CD4-positive, alpha-beta T cell (primary cell): ENCODE results near the gene KCNQ1. TPM values are rescaled to one million over a fixed set of nuclear protein-coding genes. Genes with fewer than 3 reads are reported as not detected.

Experiments used
- ATAC-seq: fragments of 200-7000 bp; cut with Tn5 transposase; one replicate; pipeline ENCODE4 v1.10.0; 2022; ENCODE audit warnings: mild to moderate bottlenecking; ENCODE audit not compliant: poor library complexity
- CTCF ChIA-PET: fragments of 350-600 bp; sonication (Branson Sonifier 250); formaldehyde crosslinking; loops from one replicate; lab custom pipeline; 2021; ENCODE audit warnings: antibody characterized with exemption, inconsistent platforms; lab: Charles Lee
- POLR2A ChIA-PET: fragments of 350-600 bp; sonication (Branson Sonifier 250); formaldehyde crosslinking; loops from one replicate; lab custom pipeline; 2021; ENCODE audit warnings: antibody characterized with exemption, inconsistent platforms; lab: Charles Lee
- DNase-seq, 14 experiments: peaks; one replicate each; pipeline ENCODE4 v3.0.0-alpha.2; 2013 to 2020; ENCODE audit warnings: mixed read lengths in 2 of 14
- H3K27ac ChIP-seq, 2 donors: one replicate each; pipeline versions ENCODE4 v1.5.1 to v1.7.0; 2013; ENCODE audit warnings: low read length in 2 of 2, low read depth in 1 of 2, mild to moderate bottlenecking in 1 of 2
- H3K27me3 ChIP-seq, 2 experiments: 1 replicate in 1 of 2; 2 replicates in 1 of 2; pipeline versions ENCODE4 v1.6.1 to v1.7.0; 2013; ENCODE audit warnings: low read length in 2 of 2, control low read depth in 1 of 2, mild to moderate bottlenecking in 1 of 2, moderate library complexity in 1 of 2; ENCODE audit not compliant: insufficient read depth in 2 of 2, control insufficient read depth in 1 of 2
- H3K36me3 ChIP-seq: one replicate; pipeline ENCODE4 v1.6.1; 2013; ENCODE audit warnings: low read length, control low read depth; ENCODE audit not compliant: insufficient read depth
- H3K4me1 ChIP-seq: one replicate; pipeline ENCODE4 v1.6.1; 2013; ENCODE audit warnings: low read length, control low read depth; ENCODE audit not compliant: insufficient read depth
- H3K4me3 ChIP-seq: one replicate; pipeline ENCODE4 v1.5.1; 2013; ENCODE audit warnings: mild to moderate bottlenecking, low read length, moderate library complexity
- H3K9me3 ChIP-seq, 2 experiments: 1 replicate in 1 of 2; 2 replicates in 1 of 2; pipeline versions ENCODE4 v1.6.1 to v1.7.0; 2013; ENCODE audit warnings: low read length in 2 of 2, mild to moderate bottlenecking in 2 of 2, control low read depth in 1 of 2, moderate library complexity in 1 of 2; ENCODE audit not compliant: control insufficient read depth in 1 of 2, insufficient read depth in 1 of 2
- H3K27ac Mint-ChIP-seq: one replicate; pipeline ENCODE4 v1.8.0; 2020; ENCODE audit warnings: mixed read lengths
- H3K27me3 Mint-ChIP-seq: one replicate; pipeline ENCODE4 v1.8.0; 2021; ENCODE audit warnings: mixed read lengths
- H3K36me3 Mint-ChIP-seq: one replicate; pipeline ENCODE4 v1.8.0; 2021; ENCODE audit warnings: low read depth, mixed read lengths
- H3K4me1 Mint-ChIP-seq: one replicate; pipeline ENCODE4 v1.8.0; 2021; ENCODE audit warnings: low read depth, mixed read lengths
- H3K4me3 Mint-ChIP-seq: one replicate; pipeline ENCODE4 v1.8.0; 2020; ENCODE audit warnings: mild to moderate bottlenecking, mixed read lengths
- H3K9me3 Mint-ChIP-seq: one replicate; pipeline ENCODE4 v1.8.0; 2020; ENCODE audit warnings: mixed read lengths
- intact Hi-C, 2 experiments: fragments of 100-400 bp; cut with DNase I in 1 of 2; cut with micrococcal nuclease in 1 of 2; formaldehyde crosslinking; loops; one replicate each; pipeline versions ENCODE4 v1.15.1 to v1.9.0; 2023 to 2025; cut with DNase I, micrococcal nuclease
- total RNA-seq, 174 experiments: library from RNA in 2 of 174; stranded (reverse) in 2 of 174; gene quantifications; one replicate each; pipeline ENCODE4 v1.2.3 and lab custom pipeline; 2021 to 2026
- TF ChIP-seq, protein P1 (sequence below): fragments of 200-600 bp; IDR thresholded peaks from one replicate; pipeline ENCODE4 v1.8.0; 2022; ENCODE audit warnings: antibody characterized with exemption, mild to moderate bottlenecking

The KCNQ1 gene
- total RNA-seq, 2 experiments from 2014 or later, result 31.3 to 33.1 TPM

DNA sequence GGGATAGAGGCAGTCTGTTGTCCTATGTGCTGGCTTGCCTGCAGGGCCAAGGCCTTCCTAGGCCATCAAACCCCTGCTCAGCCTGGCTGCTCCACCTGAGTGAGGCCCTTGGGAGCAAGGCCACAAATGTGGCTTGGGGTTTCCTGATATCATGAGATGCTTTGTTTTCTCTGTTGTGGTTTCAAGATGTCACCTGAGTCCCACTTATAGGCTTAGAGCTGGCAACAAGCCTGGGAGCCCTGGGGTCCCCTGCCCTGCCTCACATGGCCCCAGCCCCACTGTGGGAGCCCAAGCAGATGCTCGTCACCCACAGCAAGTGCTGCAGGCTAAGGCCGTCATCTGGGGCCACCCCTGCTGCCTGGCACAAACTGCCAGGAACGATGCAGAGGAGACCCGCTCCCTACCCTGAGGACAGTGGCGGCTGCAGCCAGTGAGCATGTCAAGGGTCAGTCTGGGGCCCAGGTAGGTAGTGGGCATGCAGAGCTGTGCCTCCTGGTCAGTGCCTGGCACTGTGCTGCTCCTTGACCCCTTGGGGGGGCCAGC lies 330.3 kb downstream of the KCNQ1 start:
- CTCF ChIA-PET, result no interaction called here
- H3K4me3 ChIP-seq, result no peak overlapping the region
- ATAC-seq, result no peak
- no peaks in the 10 kb centered on the region for H3K9me3 Mint-ChIP-seq
- no peaks in the 10 kb centered on the region for H3K27me3 Mint-ChIP-seq
- no peak overlapping the region for H3K27ac Mint-ChIP-seq
- no peaks in the 10 kb centered on the region for H3K27me3 ChIP-seq
- POLR2A ChIA-PET, result no interaction called here
- no peak overlapping the region for H3K4me3 Mint-ChIP-seq
- intact Hi-C loops, result no loop called here
- peaks cover 8% of the 10 kb centered on the region for H3K36me3 ChIP-seq
- peaks cover 22% of the 10 kb centered on the region for H3K4me1 Mint-ChIP-seq
- H3K27ac ChIP-seq, result no peak overlapping the region
- TF ChIP-seq, protein P1, sequence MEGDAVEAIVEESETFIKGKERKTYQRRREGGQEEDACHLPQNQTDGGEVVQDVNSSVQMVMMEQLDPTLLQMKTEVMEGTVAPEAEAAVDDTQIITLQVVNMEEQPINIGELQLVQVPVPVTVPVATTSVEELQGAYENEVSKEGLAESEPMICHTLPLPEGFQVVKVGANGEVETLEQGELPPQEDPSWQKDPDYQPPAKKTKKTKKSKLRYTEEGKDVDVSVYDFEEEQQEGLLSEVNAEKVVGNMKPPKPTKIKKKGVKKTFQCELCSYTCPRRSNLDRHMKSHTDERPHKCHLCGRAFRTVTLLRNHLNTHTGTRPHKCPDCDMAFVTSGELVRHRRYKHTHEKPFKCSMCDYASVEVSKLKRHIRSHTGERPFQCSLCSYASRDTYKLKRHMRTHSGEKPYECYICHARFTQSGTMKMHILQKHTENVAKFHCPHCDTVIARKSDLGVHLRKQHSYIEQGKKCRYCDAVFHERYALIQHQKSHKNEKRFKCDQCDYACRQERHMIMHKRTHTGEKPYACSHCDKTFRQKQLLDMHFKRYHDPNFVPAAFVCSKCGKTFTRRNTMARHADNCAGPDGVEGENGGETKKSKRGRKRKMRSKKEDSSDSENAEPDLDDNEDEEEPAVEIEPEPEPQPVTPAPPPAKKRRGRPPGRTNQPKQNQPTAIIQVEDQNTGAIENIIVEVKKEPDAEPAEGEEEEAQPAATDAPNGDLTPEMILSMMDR, result no peak
- DNase-seq, result peak in 3 of 14 experiments; percentile 19 to 23 (median 20)
- H3K9me3 ChIP-seq, result no peaks in the 10 kb centered on the region
- H3K36me3 Mint-ChIP-seq, result peaks cover 22% of the 10 kb centered on the region
- peaks cover 21% of the 10 kb centered on the region for H3K4me1 ChIP-seq

DNA sequence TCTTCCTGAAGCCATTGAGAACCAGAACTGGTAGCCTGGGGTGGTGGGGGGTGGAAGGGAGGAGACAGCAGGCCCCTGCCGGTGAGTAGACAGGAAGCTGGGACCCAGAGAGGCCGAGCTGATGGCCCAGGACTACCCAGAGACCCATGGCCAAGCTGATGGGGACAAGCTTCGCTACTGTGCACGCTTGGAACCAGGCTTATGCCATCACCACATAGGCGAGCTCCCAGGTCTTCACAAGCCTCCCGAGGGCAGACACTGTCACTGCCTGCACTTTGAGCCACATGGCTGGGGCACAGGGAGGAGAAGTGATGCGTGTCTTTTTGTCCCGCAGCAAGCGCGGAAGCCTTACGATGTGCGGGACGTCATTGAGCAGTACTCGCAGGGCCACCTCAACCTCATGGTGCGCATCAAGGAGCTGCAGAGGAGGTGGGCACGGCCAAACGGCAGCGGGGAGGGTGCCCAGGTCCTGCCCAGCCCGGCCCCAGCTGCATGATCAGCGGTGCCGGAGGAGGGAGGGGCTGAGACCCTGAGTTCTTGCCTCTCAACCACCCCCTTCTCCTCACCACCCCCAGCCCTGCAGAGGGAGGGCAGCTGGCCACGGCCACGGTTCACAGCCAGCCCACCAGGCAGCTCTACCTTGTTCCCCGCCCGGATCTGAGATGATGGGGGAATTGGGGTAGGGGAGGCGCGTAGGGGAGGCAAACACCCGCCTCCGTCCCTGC lies 331.0 kb downstream of the KCNQ1 start:
- peaks cover 21% of the 10 kb centered on the region for H3K4me1 ChIP-seq
- Mint-ChIP-seq H3K4me1 (peaks cover 22% of the 10 kb centered on the region), H3K9me3 (no peaks in the 10 kb centered on the region), H3K27me3 (no peaks in the 10 kb centered on the region), H3K4me3 (no peak overlapping the region), H3K27ac (no peak overlapping the region), H3K36me3 (peaks cover 18% of the 10 kb centered on the region)
- no peaks in the 10 kb centered on the region for H3K9me3 ChIP-seq
- ChIA-PET POLR2A (no interaction called here), CTCF (no interaction called here)
- DNase-seq (peak in 2 of 14 experiments; percentile 8 to 24), ATAC-seq (no peak)
- peaks cover 3% of the 10 kb centered on the region for H3K36me3 ChIP-seq
- TF ChIP-seq, protein P1, result no peak
- no peak overlapping the region for H3K27ac ChIP-seq
- intact Hi-C loops, result no loop called here
- H3K27me3 ChIP-seq, result no peaks in the 10 kb centered on the region
- H3K4me3 ChIP-seq, result no peak overlapping the region

DNA sequence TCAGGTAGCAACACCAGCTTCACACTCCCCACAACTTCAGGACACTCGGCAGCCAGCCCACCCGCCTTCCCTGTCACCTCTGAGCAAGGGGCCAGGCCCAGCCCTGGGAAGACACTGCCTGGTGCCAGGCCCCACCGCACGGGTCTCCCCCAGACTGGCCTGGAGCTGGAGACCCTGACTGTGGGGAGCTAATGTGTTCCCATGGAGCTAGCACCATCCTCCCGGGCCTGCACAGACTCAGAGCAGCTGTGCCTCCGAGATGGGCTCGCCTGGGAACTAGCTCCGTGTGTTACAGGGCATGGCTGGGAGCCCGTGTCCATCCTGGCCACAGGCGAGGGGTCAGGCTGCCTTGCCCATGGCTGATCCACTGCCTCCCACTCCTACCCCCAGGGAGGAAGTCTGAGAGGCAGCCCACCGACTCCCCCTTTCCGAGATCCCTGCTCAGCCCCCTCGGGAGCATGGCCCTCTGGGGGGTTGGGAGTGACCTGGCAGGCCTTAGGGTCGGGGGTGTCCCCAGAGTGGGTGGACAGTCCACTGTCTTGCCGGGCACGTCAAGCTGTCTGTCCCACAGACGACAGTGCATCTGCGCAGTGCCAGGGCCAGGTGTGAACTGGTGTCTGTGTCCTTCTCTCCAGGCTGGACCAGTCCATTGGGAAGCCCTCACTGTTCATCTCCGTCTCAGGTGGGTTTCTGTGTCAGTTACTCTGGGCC lies 331.7 kb downstream of the KCNQ1 start:
- H3K36me3 Mint-ChIP-seq, result peaks cover 12% of the 10 kb centered on the region
- H3K9me3 Mint-ChIP-seq, result no peaks in the 10 kb centered on the region
- Histone ChIP-seq H3K27me3 (no peaks in the 10 kb centered on the region), H3K4me3 (no peak overlapping the region), H3K9me3 (peaks cover 0 to 3% of the 10 kb centered on the region in 2 experiments), H3K4me1 (peaks cover 21% of the 10 kb centered on the region), H3K36me3 (no peaks in the 10 kb centered on the region), H3K27ac (no peak overlapping the region)
- intact Hi-C loops, result no loop called here
- peaks cover 22% of the 10 kb centered on the region for H3K4me1 Mint-ChIP-seq
- H3K27me3 Mint-ChIP-seq, result no peaks in the 10 kb centered on the region
- TF ChIP-seq, protein P1, result no peak
- DNase-seq (peak in 2 of 14 experiments; percentile 11 to 32), ATAC-seq (no peak)
- ChIA-PET POLR2A (no interaction called here), CTCF (no interaction called here)
- no peak overlapping the region for H3K27ac Mint-ChIP-seq
- no peak overlapping the region for H3K4me3 Mint-ChIP-seq
